ENCODE measurements around the gene ANKRD26. TPM values are rescaled to one million over a fixed set of nuclear protein-coding genes. Genes with fewer than 3 reads are reported as not detected.

Gene ANKRD26
- total and polyA plus RNA-seq, 2 donors (not counting 3 experiments of a cell fraction or from before 2014, with no cell fraction given), result 1.0 to 9.5 TPM

- H3K9me1 ChIP-seq (replicated peaks; ENCODE audit: control insufficient read depth, extremely low read depth, insufficient read depth, low read length), result no peaks in the 10 kb centered on the region
- H3K9me3 ChIP-seq (replicated peaks; ENCODE audit: control insufficient read depth, insufficient read depth, low read length), result no peaks in the 10 kb centered on the region
- no peak overlapping the region for H3K27ac ChIP-seq (ENCODE audit: insufficient read depth, low read depth, low read length)
- intact Hi-C loops (cut with micrococcal nuclease), result no loop called here
- H3K27me3 ChIP-seq (ENCODE audit: control insufficient read depth in 2 of 2, insufficient read depth in 2 of 2, low read length in 2 of 2), result no peaks in the 10 kb centered on the region
- dilution Hi-C loops (cut with MboI; ENCODE audit: extremely low pct_ligation_motif_present, low sequenced_read_pairs), result no loop called here
- no peaks in the 10 kb centered on the region for H3K79me2 ChIP-seq (ENCODE audit: control insufficient read depth, insufficient read depth, low read length)
- no TSS peak for BruUV-seq (replicated peaks)
- DNase-seq (ENCODE audit: low read depth, low spot score), result no peak
- TF ChIP-seq JUN (IDR thresholded peaks at IDR 0.05; ENCODE audit: borderline replicate concordance, insufficient read depth, insufficient read length, low read depth) (no peak), GATA2 (IDR thresholded peaks at IDR 0.05; ENCODE audit: insufficient read depth, insufficient read length, low read depth, low read length) (no peak)
- ChIA-PET POLR2A (no interaction called here), CTCF (interaction anchor here (0.6 kb wide), 1 partner anchor 77 kb away, joined by 3 read pairs; no protein-coding TSS in a partner anchor)
- H3K36me3 ChIP-seq (ENCODE audit: control insufficient read depth in 2 of 2, extremely low read depth in 1 of 2, insufficient read depth in 2 of 2, low read length in 2 of 2), result no peaks in the 10 kb centered on the region
- H3K4me3 ChIP-seq (replicated peaks in 1 of 3; ENCODE audit: insufficient read depth in 1 of 3, low read depth in 1 of 3, low read length in 3 of 3), result no peak overlapping the region
- H3K4me2 ChIP-seq (ENCODE audit: insufficient read depth, low read length), result no peak overlapping the region
- no peaks in the 10 kb centered on the region for H4K20me1 ChIP-seq (replicated peaks; ENCODE audit: control insufficient read depth, extremely low read depth, insufficient read depth, low read length)
- no peak overlapping the region for H3K9ac ChIP-seq (replicated peaks; ENCODE audit: extremely low read depth, insufficient read depth, low read length)
- no peaks in the 10 kb centered on the region for H3K4me1 ChIP-seq (ENCODE audit: control insufficient read depth, extremely low read depth, insufficient read depth, low read length)
- FAIRE-seq, result no peak
- H2AFZ ChIP-seq (ENCODE audit: low read depth, low read length), result no peak overlapping the region
Measured at GRCh38 chr10:26994743-26995142, 105.6 kb downstream of the ANKRD26 start.

GRCh38 chr10:26987851-26988250 is 112.4 kb downstream of the ANKRD26 start:
- no peaks in the 10 kb centered on the region for H3K36me3 ChIP-seq (ENCODE audit: control insufficient read depth in 2 of 2, extremely low read depth in 1 of 2, insufficient read depth in 2 of 2, low read length in 2 of 2)

More at GRCh38 chr10:26987851-26988250, 112.4 kb downstream of the ANKRD26 start:
- no peaks in the 10 kb centered on the region for H4K20me1 ChIP-seq (replicated peaks; ENCODE audit: control insufficient read depth, extremely low read depth, insufficient read depth, low read length)
- H3K4me2 ChIP-seq (ENCODE audit: insufficient read depth, low read length), result no peak overlapping the region
- no peaks in the 10 kb centered on the region for H3K9me3 ChIP-seq (replicated peaks; ENCODE audit: control insufficient read depth, insufficient read depth, low read length)
- H3K27ac ChIP-seq (ENCODE audit: insufficient read depth, low read depth, low read length), result no peak overlapping the region
- TF ChIP-seq POLR2A (IDR thresholded peaks at IDR 0.05; ENCODE audit: low read depth, low read length), result no peak
- no peak for TF ChIP-seq MYC (IDR thresholded peaks at IDR 0.05; ENCODE audit: low read depth, low read length)
- no peak for TF ChIP-seq POLR2AphosphoS5 (IDR thresholded peaks at IDR 0.05; ENCODE audit: insufficient read depth, low read depth, low read length)
- no peak for TF ChIP-seq FOS (IDR thresholded peaks at IDR 0.05; ENCODE audit: borderline replicate concordance, insufficient read depth, low read length)
- TF ChIP-seq GATA2 (IDR thresholded peaks at IDR 0.05; ENCODE audit: insufficient read depth, insufficient read length, low read depth, low read length), result no peak
- no peak for TF ChIP-seq JUN (IDR thresholded peaks at IDR 0.05; ENCODE audit: borderline replicate concordance, insufficient read depth, insufficient read length, low read depth)
- no peak for TF ChIP-seq MAX (IDR thresholded peaks at IDR 0.05; ENCODE audit: insufficient read depth, insufficient read length)
- TF ChIP-seq EZH2 (IDR thresholded peaks at IDR 0.05; ENCODE audit: borderline replicate concordance, low read depth, low read length, severe bottlenecking), result no peak
- dilution Hi-C loops (cut with MboI; ENCODE audit: extremely low pct_ligation_motif_present, low sequenced_read_pairs) (no loop called here), intact Hi-C loops (cut with micrococcal nuclease) (no loop called here)
- FAIRE-seq (no peak), DNase-seq (ENCODE audit: low read depth, low spot score) (no peak)
- no peaks in the 10 kb centered on the region for H3K4me1 ChIP-seq (ENCODE audit: control insufficient read depth, extremely low read depth, insufficient read depth, low read length)
- POLR2A ChIA-PET, result no interaction called here
- no peak overlapping the region for H2AFZ ChIP-seq (ENCODE audit: low read depth, low read length)
- no peak overlapping the region for H3K9ac ChIP-seq (replicated peaks; ENCODE audit: extremely low read depth, insufficient read depth, low read length)
- no peaks in the 10 kb centered on the region for H3K9me1 ChIP-seq (replicated peaks; ENCODE audit: control insufficient read depth, extremely low read depth, insufficient read depth, low read length)
- H3K4me3 ChIP-seq (replicated peaks in 1 of 3; ENCODE audit: insufficient read depth in 1 of 3, low read depth in 1 of 3, low read length in 3 of 3), result no peak overlapping the region
- CTCF ChIA-PET, result no interaction called here
- no peaks in the 10 kb centered on the region for H3K27me3 ChIP-seq (ENCODE audit: control insufficient read depth in 2 of 2, insufficient read depth in 2 of 2, low read length in 2 of 2)
- no TSS peak for BruUV-seq (replicated peaks)
- H3K79me2 ChIP-seq (ENCODE audit: control insufficient read depth, insufficient read depth, low read length), result no peaks in the 10 kb centered on the region
